Activated CD4-positive, alpha-beta memory T cell treated with anti-CD3 and anti-CD28 coated beads, Interleukin-2, amount 10 ng/mL, durations not matched to agents 7 days and 5 days (primary cell): ENCODE results near the gene SYNGR1. TPM values are rescaled to one million over a fixed set of nuclear protein-coding genes. Genes with fewer than 3 reads are reported as not detected.

Experiments used
- CTCF ChIA-PET: fragments of 350-600 bp; sonication (Branson Sonifier 250); formaldehyde crosslinking; loops from one replicate; lab custom pipeline; 2021; ENCODE audit warnings: antibody characterized with exemption, inconsistent platforms; lab: Charles Lee
- POLR2A ChIA-PET: fragments of 350-600 bp; sonication (Branson Sonifier 250); formaldehyde crosslinking; loops from one replicate; lab custom pipeline; 2021; ENCODE audit warnings: antibody characterized with exemption; lab: Charles Lee
- DNase-seq: peaks from one replicate; pipeline ENCODE4 v3.0.0-alpha.2; 2020
- H3K27ac Mint-ChIP-seq: one replicate; pipeline ENCODE4 v1.8.0; 2021; ENCODE audit warnings: mild to moderate bottlenecking, mixed read lengths
- H3K27me3 Mint-ChIP-seq: one replicate; pipeline ENCODE4 v1.8.0; 2021; ENCODE audit warnings: mixed read lengths
- H3K36me3 Mint-ChIP-seq: one replicate; pipeline ENCODE4 v1.8.0; 2021; ENCODE audit warnings: low read depth, mixed read lengths
- H3K4me1 Mint-ChIP-seq: one replicate; pipeline ENCODE4 v1.8.0; 2021; ENCODE audit warnings: mixed read lengths
- H3K4me3 Mint-ChIP-seq: one replicate; pipeline ENCODE4 v1.8.0; 2021; ENCODE audit warnings: mild to moderate bottlenecking, mixed read lengths
- H3K9me3 Mint-ChIP-seq: one replicate; pipeline ENCODE4 v1.8.0; 2021; ENCODE audit warnings: mixed read lengths
- total RNA-seq, 2 experiments: library from RNA; stranded (reverse); gene quantifications; one replicate each; pipeline ENCODE4 v1.2.3, GENCODE V29; 2021

The SYNGR1 gene
- total RNA-seq, 2 experiments from 2014 or later = 0.15 TPM; not detected in 1

DNA sequence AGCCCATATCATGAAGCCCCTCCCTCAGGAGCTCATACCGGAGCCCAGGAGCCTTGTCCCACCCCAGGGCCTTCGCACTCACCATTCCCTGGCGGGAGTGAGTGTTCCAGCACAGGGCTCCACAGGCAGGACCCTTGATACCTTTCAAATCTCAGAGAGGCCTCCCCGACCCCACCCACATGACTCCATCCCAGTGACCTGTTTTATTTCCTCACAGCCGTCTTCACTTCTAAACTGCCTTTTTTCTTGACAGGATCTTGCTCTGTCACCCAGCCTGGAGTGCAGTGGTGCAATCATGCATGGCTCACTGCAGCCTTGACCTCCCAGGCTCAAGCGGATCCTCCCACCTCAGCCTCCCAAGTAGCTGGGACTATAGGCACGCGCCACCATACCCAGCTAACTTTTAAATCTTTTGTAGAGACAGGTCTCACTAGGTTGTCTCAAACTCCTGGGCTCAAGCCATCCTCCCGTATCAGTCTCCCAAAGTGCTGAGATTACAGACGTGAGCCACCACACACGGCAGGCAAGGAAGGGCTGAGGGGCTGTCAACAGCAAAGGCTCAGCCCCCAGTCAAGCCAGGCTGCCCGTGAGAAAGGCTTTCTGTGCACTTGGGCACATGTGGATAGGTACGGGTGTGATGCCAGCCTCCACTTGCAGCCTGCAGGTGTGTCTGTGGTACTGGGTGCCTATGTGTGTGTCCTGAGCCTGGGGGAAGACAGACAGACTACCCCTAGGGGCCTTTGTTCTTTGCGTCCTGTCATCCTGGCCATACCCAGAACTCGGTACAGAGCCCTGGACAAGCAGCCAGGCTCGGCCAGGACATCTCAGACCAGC is 39.7 kb upstream of the SYNGR1 start:
- Mint-ChIP-seq H3K4me1 (peaks cover 38% of the 10 kb centered on the region), H3K27ac (peak overlapping the region; percentile 12), H3K27me3 (no peaks in the 10 kb centered on the region), H3K4me3 (no peak overlapping the region), H3K9me3 (no peaks in the 10 kb centered on the region), H3K36me3 (peaks cover 39% of the 10 kb centered on the region)
- POLR2A ChIA-PET = interaction anchor here (0.7 to 3.6 kb wide), 8 partner anchors 9 to 213 kb away, joined by 3 to 26 read pairs (median 6); partner anchors contain the start of genes ATF4 and RPL3
- CTCF ChIA-PET = interaction anchor here (1.0 to 3.4 kb wide), 12 partner anchors 10 to 541 kb away, joined by 3 to 42 read pairs (median 5); partner anchors contain the start of gene RPL3
- DNase-seq = no peak

DNA sequence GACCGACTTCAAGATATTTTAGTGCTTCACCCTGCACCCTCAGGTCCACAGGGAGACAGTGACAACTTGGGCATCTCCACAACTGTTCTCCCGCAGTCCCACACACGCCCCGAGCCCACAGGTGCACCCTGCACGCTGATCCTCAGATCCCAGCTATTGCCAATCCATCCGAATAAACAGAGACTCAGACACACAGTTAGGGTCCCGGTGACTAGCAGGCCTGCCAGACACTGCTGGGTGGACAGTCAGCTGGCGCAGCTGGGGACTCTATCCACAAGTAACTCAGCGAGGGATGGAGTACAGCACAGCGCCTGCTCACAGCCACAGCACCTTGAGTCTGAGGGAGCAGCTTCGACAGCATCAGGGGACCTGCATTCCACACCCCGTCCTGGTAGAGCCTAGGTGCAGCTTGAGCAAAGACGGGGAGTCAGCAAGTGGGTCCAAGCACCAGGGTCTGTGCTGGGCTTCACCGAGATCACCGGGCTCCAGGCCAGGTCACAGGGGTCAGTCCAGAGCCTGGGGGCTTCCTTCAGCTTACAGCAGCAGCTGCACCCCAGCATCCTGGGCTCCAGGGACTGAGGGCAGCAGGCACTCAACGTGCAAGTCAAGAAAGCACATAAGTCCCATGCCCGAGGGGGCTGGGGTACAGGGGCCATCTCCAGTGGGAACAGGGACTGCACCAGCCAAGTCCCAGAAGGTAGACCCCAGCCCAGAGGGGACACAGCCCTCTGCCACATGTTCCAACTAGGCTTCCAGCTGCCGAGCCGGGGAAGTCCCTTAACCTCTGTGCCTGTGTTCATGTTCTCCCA is 38.0 kb upstream of the SYNGR1 start:
- Mint-ChIP-seq H3K27me3 (no peaks in the 10 kb centered on the region), H3K27ac (no peak overlapping the region), H3K4me1 (peaks cover 55% of the 10 kb centered on the region), H3K9me3 (no peaks in the 10 kb centered on the region), H3K4me3 (no peak overlapping the region), H3K36me3 (peaks cover 56% of the 10 kb centered on the region)
- no peak for DNase-seq
- ChIA-PET POLR2A (interaction anchor here (0.6 to 3.6 kb wide), 11 partner anchors 7 to 217 kb away, joined by 3 to 26 read pairs (median 4); partner anchors contain the start of genes ATF4 and RPL3), CTCF (interaction anchor here (0.7 to 3.4 kb wide), 13 partner anchors 8 to 543 kb away, joined by 3 to 42 read pairs (median 4); partner anchors contain the start of gene RPL3)

DNA sequence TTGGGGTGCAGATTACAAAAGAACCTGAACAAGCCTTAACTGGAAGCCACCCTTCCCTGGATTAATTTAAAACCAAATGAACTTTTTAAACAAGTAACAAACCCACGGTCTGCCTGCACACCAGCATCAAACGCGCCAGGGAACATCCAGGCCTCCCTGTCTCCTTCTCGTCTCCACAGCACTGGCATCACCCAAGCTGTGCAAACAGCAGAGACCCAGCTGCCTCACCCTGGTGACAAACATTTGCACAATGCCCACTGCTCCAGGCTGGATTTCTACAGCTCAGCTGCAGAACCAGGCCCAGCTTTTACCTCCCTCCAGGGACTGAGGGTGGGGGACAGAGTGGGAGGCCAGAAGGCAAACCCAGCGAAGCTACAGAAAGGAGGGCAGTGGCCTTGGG is 37.4 kb upstream of the SYNGR1 start:
- DNase-seq = no peak
- ChIA-PET CTCF (interaction anchor here (2.6 kb wide), 1 partner anchor 141 kb away, joined by 42 read pairs; no protein-coding TSS in a partner anchor), POLR2A (interaction anchor here (0.6 to 3.6 kb wide), 7 partner anchors 7 to 217 kb away, joined by 3 to 26 read pairs (median 9); partner anchors contain the start of gene RPL3)
- no peaks in the 10 kb centered on the region for H3K9me3 Mint-ChIP-seq
- no peaks in the 10 kb centered on the region for H3K27me3 Mint-ChIP-seq
- H3K4me3 Mint-ChIP-seq = no peak overlapping the region
- H3K27ac Mint-ChIP-seq = no peak overlapping the region
- H3K4me1 Mint-ChIP-seq = peaks cover 61% of the 10 kb centered on the region
- H3K36me3 Mint-ChIP-seq = peaks cover 62% of the 10 kb centered on the region

DNA sequence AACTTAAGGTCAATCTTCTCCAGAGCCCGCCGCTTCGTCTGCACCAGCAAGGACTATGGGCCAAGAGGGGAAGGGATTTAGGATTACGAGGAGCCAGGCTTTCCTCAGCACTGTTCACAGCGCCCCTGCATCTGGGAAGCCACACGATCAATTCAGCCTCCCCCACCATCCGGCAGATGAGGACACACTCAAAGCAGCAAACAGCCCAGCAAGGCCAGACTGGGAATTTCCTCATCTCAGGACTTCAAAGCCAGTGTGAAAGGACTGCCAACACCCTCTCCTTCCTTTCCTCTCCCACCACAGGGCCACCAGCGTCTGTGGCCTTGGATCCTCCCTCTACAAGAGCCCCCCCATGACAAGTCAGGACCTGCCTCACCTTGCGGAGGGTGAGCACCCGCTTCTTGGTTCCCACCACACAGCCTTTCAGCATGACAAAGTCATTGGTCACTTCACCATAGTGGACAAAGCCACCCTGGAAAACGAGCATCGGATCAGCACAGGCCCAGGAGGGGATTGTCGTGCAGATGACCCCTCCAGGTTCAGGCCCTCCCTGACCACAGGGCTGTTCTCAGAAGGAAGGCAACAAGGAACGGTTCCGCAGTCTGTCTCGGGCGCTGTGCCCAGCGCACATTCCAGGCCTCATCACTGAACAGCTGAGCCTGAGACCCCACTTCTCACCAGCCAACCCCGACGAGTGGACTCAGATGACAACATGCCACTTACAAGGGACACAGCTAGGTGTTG is 36.4 kb upstream of the SYNGR1 start:
- Mint-ChIP-seq H3K36me3 (peaks cover 72% of the 10 kb centered on the region), H3K4me3 (no peak overlapping the region), H3K27me3 (no peaks in the 10 kb centered on the region), H3K9me3 (no peaks in the 10 kb centered on the region), H3K4me1 (peaks cover 71% of the 10 kb centered on the region), H3K27ac (peak overlapping the region; percentile 56)
- ChIA-PET POLR2A (interaction anchor here (1.2 to 7.4 kb wide), 3 partner anchors 142 to 209 kb away, joined by 3 to 134 read pairs (median 13); no protein-coding TSS in a partner anchor), CTCF (interaction anchor here (4.5 to 8.1 kb wide), 2 partner anchors 9 to 141 kb away, joined by 24 to 115 read pairs; no protein-coding TSS in a partner anchor)
- no peak for DNase-seq

DNA sequence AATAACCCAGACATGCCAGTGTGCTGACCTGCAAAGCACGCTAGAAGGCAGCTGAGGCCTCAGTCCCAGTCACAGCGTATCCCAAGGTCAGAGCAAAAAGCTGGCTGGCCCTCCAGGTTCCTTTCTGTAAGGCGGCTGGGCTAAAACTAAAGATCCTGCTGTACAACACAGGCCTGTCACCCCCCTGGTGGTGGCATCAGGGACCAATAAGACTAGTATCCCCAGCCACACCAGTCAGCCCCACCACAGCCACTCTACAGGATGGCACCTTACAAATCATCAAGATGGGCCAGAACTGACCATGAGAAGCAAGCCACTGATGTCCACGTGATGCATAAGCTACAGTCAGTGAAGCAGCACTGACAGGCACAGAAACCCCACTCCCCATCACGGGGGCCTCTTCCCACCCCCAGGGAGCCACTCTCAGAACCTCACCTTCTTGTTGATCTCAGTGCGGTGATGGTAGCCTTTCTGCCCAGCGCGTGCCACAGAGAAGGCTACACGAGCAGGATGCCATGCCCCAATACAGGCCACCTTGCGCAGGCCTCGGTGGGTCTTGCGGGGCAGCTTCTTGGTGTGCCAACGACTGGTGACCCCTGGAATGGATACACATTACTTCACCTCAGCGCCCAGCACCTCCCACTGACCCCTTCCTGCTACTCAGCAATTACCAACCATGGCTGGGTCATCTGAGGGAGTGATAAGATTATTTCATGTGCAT is 35.4 kb upstream of the SYNGR1 start:
- ChIA-PET POLR2A (interaction anchor here (0.8 to 7.4 kb wide), 5 partner anchors 8 to 208 kb away, joined by 3 to 134 read pairs (median 4); no protein-coding TSS in a partner anchor), CTCF (interaction anchor here (0.8 to 8.1 kb wide), 6 partner anchors 10 to 311 kb away, joined by 3 to 115 read pairs (median 11); partner anchors contain the start of gene ATF4)
- Mint-ChIP-seq H3K27me3 (no peaks in the 10 kb centered on the region), H3K9me3 (no peaks in the 10 kb centered on the region), H3K27ac (no peak overlapping the region), H3K4me1 (peaks cover 66% of the 10 kb centered on the region), H3K4me3 (no peak overlapping the region), H3K36me3 (peaks cover 82% of the 10 kb centered on the region)
- no peak for DNase-seq

DNA sequence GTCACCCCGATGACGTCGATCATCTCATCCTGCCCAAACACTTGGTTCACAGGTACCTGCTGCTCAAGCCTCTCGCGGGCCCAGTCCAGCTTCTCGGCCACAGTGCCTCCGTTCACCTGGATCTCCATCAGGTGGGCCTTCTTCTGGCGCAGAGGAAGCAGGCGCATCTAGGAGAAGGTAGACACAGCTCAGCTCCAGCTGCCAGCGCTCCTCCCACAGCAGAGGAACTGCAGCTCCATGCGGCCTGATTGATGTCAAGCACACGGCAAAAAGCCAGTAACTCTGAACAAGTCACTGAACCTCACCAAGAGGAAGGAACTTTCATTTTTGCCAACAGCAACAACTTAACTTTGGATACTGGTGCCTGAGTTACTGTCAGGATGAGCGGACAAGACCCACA is 34.4 kb upstream of the SYNGR1 start:
- Mint-ChIP-seq H3K9me3 (no peaks in the 10 kb centered on the region), H3K36me3 (peaks cover 84% of the 10 kb centered on the region), H3K4me1 (peaks cover 64% of the 10 kb centered on the region), H3K4me3 (peak overlapping the region; percentile 95), H3K27me3 (no peaks in the 10 kb centered on the region), H3K27ac (peak overlapping the region; percentile 96)
- POLR2A ChIA-PET = interaction anchor here (0.8 to 7.4 kb wide), 8 partner anchors 9 to 208 kb away, joined by 3 to 134 read pairs (median 5); partner anchors contain the start of genes ATF4 and TAB1
- DNase-seq = no peak
- CTCF ChIA-PET = interaction anchor here (0.9 to 8.1 kb wide), 15 partner anchors 11 to 547 kb away, joined by 3 to 115 read pairs (median 6); partner anchors contain the start of genes ATF4 and CBX7

DNA sequence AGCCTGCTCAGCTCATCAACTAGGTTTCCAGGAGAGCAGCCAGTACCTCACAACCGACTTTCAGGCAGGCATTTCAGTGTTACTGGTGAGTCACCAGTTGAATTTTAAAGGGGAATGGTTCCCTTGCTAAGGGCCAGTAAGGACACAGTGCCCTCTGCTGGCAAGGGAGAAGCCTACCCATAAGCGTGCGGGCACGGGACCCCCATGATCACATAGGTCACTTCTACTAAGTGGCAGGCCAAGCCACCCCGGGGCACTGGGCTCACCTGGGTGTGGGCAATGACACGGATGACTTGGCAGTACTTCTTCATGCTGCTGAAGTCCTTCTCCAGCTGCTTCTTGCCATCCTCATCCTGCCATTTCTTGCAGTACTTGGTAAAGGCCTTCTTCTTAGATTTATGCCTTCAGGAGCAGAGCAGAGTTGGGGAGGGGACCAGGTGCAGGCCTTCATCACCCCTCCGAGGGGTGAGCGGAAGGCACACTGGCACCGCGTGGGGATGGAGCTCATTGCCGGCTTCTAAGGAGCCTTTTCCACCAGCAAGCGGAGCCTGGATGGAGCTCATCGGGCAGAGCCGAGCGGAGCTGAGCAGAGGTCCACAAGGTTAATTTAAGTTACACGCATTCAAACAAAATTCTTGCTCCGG is 33.2 kb upstream of the SYNGR1 start:
- Mint-ChIP-seq H3K4me1 (peaks cover 61% of the 10 kb centered on the region), H3K9me3 (no peaks in the 10 kb centered on the region), H3K36me3 (peaks cover 78% of the 10 kb centered on the region), H3K27me3 (no peaks in the 10 kb centered on the region), H3K27ac (peak overlapping the region; percentile 96), H3K4me3 (peak overlapping the region; percentile 95)
- ChIA-PET POLR2A (interaction anchor here (0.9 to 7.4 kb wide), 19 partner anchors 9 to 557 kb away, joined by 3 to 134 read pairs (median 5); partner anchors contain the start of genes ATF4, CBX6, CBX7 and MIEF1), CTCF (interaction anchor here (0.6 to 8.1 kb wide), 18 partner anchors 9 to 548 kb away, joined by 3 to 115 read pairs (median 6); partner anchors contain the start of genes CBX6, CBX7 and TAB1)
- peak; percentile 84 for DNase-seq

DNA sequence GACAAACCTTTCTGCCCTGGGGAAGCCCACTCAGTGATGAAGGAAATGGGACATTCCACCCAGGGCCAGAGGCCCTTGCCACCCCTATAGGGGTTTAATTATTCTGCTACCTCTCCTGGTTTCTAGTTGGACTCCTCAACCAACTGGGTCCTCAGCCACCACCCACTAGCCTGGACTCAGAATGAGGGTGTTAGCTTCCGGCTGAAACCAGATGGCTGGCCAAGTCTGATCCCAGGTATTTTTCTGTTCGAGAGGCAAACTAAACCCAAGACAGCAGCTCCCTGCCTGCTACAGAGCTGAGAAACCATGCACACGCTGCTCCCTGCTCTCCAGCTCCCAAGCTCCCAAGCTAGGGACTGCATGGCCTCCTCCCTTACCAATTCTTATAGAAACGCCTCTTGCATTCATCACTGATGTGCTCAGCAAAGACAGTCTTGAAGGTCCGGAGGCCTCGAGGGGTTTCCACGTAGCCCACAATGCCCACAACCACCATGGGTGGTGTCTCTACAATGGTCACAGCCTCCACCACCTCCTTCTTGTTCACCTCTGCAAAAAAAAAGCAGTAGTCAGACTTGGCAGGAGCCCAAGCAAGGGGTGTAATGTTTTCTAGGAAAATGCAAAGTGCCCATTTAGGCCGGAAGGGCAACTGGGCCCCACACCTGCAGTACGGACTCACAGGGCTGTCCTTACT is 32.6 kb upstream of the SYNGR1 start:
- peaks cover 74% of the 10 kb centered on the region for H3K36me3 Mint-ChIP-seq
- DNase-seq = peak; percentile 58

DNA sequence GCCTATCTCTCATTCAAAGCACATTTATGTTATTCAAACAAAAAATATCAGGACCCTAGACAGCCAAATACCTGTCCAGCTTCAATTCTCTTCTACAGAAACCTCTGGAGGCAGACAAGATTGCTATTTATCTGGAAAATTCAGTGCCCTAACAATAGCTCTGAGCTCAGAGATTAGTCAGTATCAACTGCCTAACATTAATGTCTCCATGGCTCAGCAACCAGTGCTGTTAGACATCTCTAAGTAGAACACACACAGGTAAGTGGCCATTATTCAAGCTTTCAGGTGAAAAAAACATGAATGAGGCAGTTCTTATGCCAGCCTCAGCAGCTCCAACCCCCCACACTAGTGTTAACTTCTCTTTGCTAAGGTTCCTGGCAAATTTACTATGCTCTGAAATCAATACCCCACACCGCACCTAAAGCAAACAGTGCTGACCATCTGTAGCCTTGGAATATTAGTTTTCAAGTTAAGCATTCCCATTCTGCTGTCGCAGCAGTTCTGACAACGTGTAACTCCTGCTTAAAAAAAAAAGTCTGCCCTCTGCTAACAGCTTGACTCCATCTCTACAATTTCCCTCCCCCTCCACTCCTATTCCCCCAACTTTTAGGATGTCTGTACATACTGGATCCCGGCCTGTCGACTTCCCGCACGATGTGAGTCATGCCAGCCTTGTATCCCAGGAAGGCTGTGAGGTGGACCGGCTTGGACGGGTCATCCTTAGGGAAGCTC is 31.9 kb upstream of the SYNGR1 start:
- no peak for DNase-seq
- Mint-ChIP-seq H3K4me3 (peak overlapping the region; percentile 95), H3K36me3 (peaks cover 67% of the 10 kb centered on the region), H3K9me3 (no peaks in the 10 kb centered on the region), H3K4me1 (peaks cover 57% of the 10 kb centered on the region), H3K27ac (peak overlapping the region; percentile 96), H3K27me3 (no peaks in the 10 kb centered on the region)
- ChIA-PET CTCF (interaction anchor here (0.6 to 8.1 kb wide), 20 partner anchors 8 to 625 kb away, joined by 3 to 115 read pairs (median 6); partner anchors contain the start of genes ATF4, CBX6, CBX7 and TAB1), POLR2A (interaction anchor here (0.7 to 7.4 kb wide), 38 partner anchors 8 to 726 kb away, joined by 3 to 134 read pairs (median 5); partner anchors contain the start of genes ATF4, CBX6, CBX7 and MIEF1)

More for the DNA sequence above, 32.6 kb upstream of the SYNGR1 start:
- peaks cover 59% of the 10 kb centered on the region for H3K4me1 Mint-ChIP-seq
- H3K27ac Mint-ChIP-seq = peak overlapping the region; percentile 96
- H3K4me3 Mint-ChIP-seq = peak overlapping the region; percentile 95
- CTCF ChIA-PET = interaction anchor here (1.2 to 8.1 kb wide), 12 partner anchors 10 to 447 kb away, joined by 3 to 115 read pairs (median 10); partner anchors contain the start of genes CBX6, CBX7 and TAB1
- POLR2A ChIA-PET = interaction anchor here (0.9 to 7.4 kb wide), 24 partner anchors 7 to 561 kb away, joined by 3 to 134 read pairs (median 5); partner anchors contain the start of genes ATF4, CBX6, CBX7 and MIEF1
- H3K9me3 Mint-ChIP-seq = no peaks in the 10 kb centered on the region
- H3K27me3 Mint-ChIP-seq = no peaks in the 10 kb centered on the region
